Astrocyte (in vitro differentiated cells and primary cell): Measurements from ENCODE around the gene NDST4. TPM values are rescaled to one million over a fixed set of nuclear protein-coding genes. Genes with fewer than 3 reads are reported as not detected.

Experiments
- DNase-seq: peaks from one replicate; pipeline ENCODE4 v3.0.0-alpha.2; 2010; ENCODE audit warnings: low read depth
- FAIRE-seq: peaks from 2 replicates; lab custom pipeline; 2011; peaks lifted over from hg19 to GRCh38; lab: Jason Lieb, UNC
- H2AFZ ChIP-seq: 2 replicates; pipeline ENCODE4 v1.6.0; 2012; ENCODE audit warnings: low read depth, low read length, inconsistent platforms
- H3K27ac ChIP-seq: 2 replicates; pipeline ENCODE4 v1.5.1; 2011; ENCODE audit warnings: low read depth, low read length, inconsistent platforms
- H3K27me3 ChIP-seq: 2 replicates; pipeline ENCODE4 v1.6.0; 2011; ENCODE audit warnings: low read length, inconsistent platforms; ENCODE audit not compliant: insufficient read depth
- H3K36me3 ChIP-seq: 2 replicates; pipeline ENCODE4 v1.5.1; 2011; ENCODE audit warnings: low read length, inconsistent platforms; ENCODE audit not compliant: insufficient read depth
- H3K4me1 ChIP-seq: 2 replicates; pipeline ENCODE4 v1.5.1; 2011; ENCODE audit warnings: low read length, inconsistent platforms; ENCODE audit not compliant: insufficient read depth
- H3K4me2 ChIP-seq: 2 replicates; pipeline ENCODE4 v1.6.0; 2012; ENCODE audit warnings: low read length, inconsistent platforms
- H3K4me3 ChIP-seq: 2 replicates; pipeline ENCODE4 v1.5.1; 2011; ENCODE audit warnings: low read depth, mild to moderate bottlenecking, low read length, inconsistent platforms; ENCODE audit not compliant: insufficient read depth
- H3K79me2 ChIP-seq: 2 replicates; pipeline ENCODE4 v1.6.0; 2012; ENCODE audit warnings: mild to moderate bottlenecking, low read length, inconsistent platforms; ENCODE audit not compliant: insufficient read depth
- H3K9ac ChIP-seq: 2 replicates; pipeline ENCODE4 v1.6.0; 2012; ENCODE audit warnings: mild to moderate bottlenecking, low read length, inconsistent platforms
- H3K9me3 ChIP-seq: 2 replicates; pipeline ENCODE4 v1.5.1; 2012; ENCODE audit warnings: low read depth, mild to moderate bottlenecking, low read length, inconsistent platforms; ENCODE audit not compliant: insufficient read depth
- H4K20me1 ChIP-seq: 2 replicates; pipeline ENCODE4 v1.6.0; 2012; ENCODE audit warnings: low read length, inconsistent platforms; ENCODE audit not compliant: insufficient read depth
- H3K27ac Mint-ChIP-seq: one replicate; pipeline ENCODE4 v1.8.0; 2021; ENCODE audit warnings: mild to moderate bottlenecking, mixed read lengths; ENCODE audit not compliant: unreplicated experiment
- H3K27me3 Mint-ChIP-seq: one replicate; pipeline ENCODE4 v1.8.0; 2021; ENCODE audit warnings: low read depth, mixed read lengths; ENCODE audit not compliant: unreplicated experiment
- H3K36me3 Mint-ChIP-seq: one replicate; pipeline ENCODE4 v1.8.0; 2021; ENCODE audit warnings: low read depth, mixed read lengths; ENCODE audit not compliant: unreplicated experiment
- H3K4me1 Mint-ChIP-seq: one replicate; pipeline ENCODE4 v1.8.0; 2021; ENCODE audit warnings: low read depth, mixed read lengths; ENCODE audit not compliant: unreplicated experiment
- H3K4me3 Mint-ChIP-seq: one replicate; pipeline ENCODE4 v1.8.0; 2021; ENCODE audit warnings: mild to moderate bottlenecking, moderate library complexity, mixed read lengths; ENCODE audit not compliant: unreplicated experiment
- H3K9me3 Mint-ChIP-seq: one replicate; pipeline ENCODE4 v1.8.0; 2021; ENCODE audit warnings: mild to moderate bottlenecking, mixed read lengths; ENCODE audit not compliant: unreplicated experiment
- EZH2 ChIP-seq: IDR thresholded peaks from 2 replicates; pipeline ENCODE4 v1.6.1; 2012; ENCODE audit warnings: mild to moderate bottlenecking, low read length, inconsistent platforms; ENCODE audit not compliant: insufficient read depth
- total RNA-seq: library from RNA; stranded (reverse); gene quantifications from 2 replicates; pipeline ENCODE4 v1.2.1, GENCODE V29; 2021
- TF ChIP-seq, protein P1 (sequence below): IDR thresholded peaks from 2 replicates; pipeline ENCODE4 v1.5.1; 2011; ENCODE audit warnings: low read depth, mild to moderate bottlenecking, inconsistent platforms, low read length, moderate library complexity; ENCODE audit not compliant: insufficient read depth

Gene NDST4
- total RNA-seq, 1 donor from 2014 or later: not detected

DNA sequence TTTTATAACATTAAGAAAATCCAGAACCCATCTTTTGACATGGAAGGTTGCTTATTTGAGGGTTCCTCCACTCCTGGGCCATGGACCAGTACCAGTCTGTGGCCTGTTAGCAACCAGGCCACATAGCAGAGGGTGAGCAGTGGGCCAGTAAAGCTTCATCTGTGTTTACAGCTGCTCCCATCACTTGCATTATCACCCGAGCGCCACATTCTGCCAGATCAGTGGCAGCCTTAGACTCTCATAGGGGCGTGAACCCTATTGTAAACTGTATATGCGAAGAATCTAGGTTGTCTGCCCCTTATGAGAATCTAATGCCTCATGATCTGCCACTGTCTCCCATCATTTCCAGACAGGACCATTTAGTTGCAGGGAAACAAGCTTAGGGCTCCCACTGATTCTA is 58.6 kb downstream of the NDST4 start:
- Mint-ChIP-seq H3K27ac (no peak overlapping the region), H3K4me3 (no peak overlapping the region), H3K36me3 (no peaks in the 10 kb centered on the region), H3K4me1 (no peaks in the 10 kb centered on the region), H3K9me3 (no peaks in the 10 kb centered on the region), H3K27me3 (no peaks in the 10 kb centered on the region)
- no peak overlapping the region for H2AFZ ChIP-seq
- H3K27me3 ChIP-seq: no peaks in the 10 kb centered on the region
- no peaks in the 10 kb centered on the region for H3K9me3 ChIP-seq
- no peak overlapping the region for H3K9ac ChIP-seq
- DNase-seq: no peak
- H3K79me2 ChIP-seq: no peaks in the 10 kb centered on the region
- H4K20me1 ChIP-seq: no peaks in the 10 kb centered on the region
- H3K4me2 ChIP-seq: no peak overlapping the region
- H3K4me1 ChIP-seq: no peaks in the 10 kb centered on the region
- no peaks in the 10 kb centered on the region for H3K36me3 ChIP-seq
- no peak overlapping the region for H3K27ac ChIP-seq
- no peak for TF ChIP-seq EZH2
- TF ChIP-seq, protein P1, sequence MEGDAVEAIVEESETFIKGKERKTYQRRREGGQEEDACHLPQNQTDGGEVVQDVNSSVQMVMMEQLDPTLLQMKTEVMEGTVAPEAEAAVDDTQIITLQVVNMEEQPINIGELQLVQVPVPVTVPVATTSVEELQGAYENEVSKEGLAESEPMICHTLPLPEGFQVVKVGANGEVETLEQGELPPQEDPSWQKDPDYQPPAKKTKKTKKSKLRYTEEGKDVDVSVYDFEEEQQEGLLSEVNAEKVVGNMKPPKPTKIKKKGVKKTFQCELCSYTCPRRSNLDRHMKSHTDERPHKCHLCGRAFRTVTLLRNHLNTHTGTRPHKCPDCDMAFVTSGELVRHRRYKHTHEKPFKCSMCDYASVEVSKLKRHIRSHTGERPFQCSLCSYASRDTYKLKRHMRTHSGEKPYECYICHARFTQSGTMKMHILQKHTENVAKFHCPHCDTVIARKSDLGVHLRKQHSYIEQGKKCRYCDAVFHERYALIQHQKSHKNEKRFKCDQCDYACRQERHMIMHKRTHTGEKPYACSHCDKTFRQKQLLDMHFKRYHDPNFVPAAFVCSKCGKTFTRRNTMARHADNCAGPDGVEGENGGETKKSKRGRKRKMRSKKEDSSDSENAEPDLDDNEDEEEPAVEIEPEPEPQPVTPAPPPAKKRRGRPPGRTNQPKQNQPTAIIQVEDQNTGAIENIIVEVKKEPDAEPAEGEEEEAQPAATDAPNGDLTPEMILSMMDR: no peak
- FAIRE-seq: no peak
- H3K4me3 ChIP-seq: no peak overlapping the region

DNA sequence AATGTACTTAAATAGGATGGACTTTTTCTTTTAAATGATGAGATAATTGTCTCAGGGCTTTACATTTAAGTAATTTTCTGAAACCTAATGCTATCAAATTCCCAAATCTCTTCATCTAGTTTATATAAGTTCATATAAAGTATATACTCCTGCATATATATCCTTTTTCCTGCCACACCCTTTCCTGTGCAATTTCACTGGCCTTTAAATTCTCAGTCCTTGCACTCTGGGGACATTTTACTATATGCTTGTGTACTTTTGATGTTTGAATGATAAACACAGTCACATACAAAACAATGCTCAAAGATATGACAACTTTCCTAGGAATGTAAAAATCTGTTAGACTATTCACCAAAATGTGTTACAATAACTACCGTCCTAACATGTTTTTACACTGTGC is 60.1 kb downstream of the NDST4 start:
- Histone ChIP-seq H3K36me3 (no peaks in the 10 kb centered on the region), H3K4me1 (no peaks in the 10 kb centered on the region), H3K4me2 (no peak overlapping the region), H3K4me3 (no peak overlapping the region), H3K9ac (no peak overlapping the region), H3K27me3 (no peaks in the 10 kb centered on the region), H3K79me2 (no peaks in the 10 kb centered on the region), H2AFZ (no peak overlapping the region), H3K9me3 (no peaks in the 10 kb centered on the region), H3K27ac (no peak overlapping the region), H4K20me1 (no peaks in the 10 kb centered on the region)
- no peak for FAIRE-seq
- no peak for TF ChIP-seq EZH2
- TF ChIP-seq, protein P1: no peak
- Mint-ChIP-seq H3K27ac (no peak overlapping the region), H3K4me1 (no peaks in the 10 kb centered on the region), H3K9me3 (no peaks in the 10 kb centered on the region), H3K36me3 (no peaks in the 10 kb centered on the region), H3K4me3 (no peak overlapping the region), H3K27me3 (no peaks in the 10 kb centered on the region)
- DNase-seq: no peak

DNA sequence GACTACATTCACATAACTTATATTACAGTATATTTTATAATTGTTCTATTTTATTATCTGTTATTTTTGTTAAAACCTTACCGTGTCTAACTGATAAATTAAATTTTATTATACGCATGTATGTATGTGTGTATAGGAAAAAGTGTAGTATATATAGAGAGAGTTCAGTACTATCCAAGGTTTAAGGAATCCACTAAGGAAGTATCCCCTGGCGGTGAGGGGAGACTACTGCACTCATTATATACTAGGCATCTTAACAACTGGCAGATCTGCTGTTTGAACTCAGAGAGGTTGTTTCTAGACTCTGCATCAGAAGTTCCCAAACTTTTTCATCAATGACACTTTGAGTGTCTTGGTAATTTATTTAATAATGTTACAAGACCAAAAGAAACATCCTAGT is 70.9 kb downstream of the NDST4 start:
- Mint-ChIP-seq H3K27me3 (no peaks in the 10 kb centered on the region), H3K27ac (no peak overlapping the region), H3K9me3 (no peaks in the 10 kb centered on the region), H3K4me3 (no peak overlapping the region), H3K4me1 (no peaks in the 10 kb centered on the region), H3K36me3 (no peaks in the 10 kb centered on the region)
- FAIRE-seq (no peak), DNase-seq (no peak)
- H3K4me3 ChIP-seq: no peak overlapping the region
- H3K9me3 ChIP-seq: no peaks in the 10 kb centered on the region
- H2AFZ ChIP-seq: no peak overlapping the region
- no peaks in the 10 kb centered on the region for H3K36me3 ChIP-seq
- no peaks in the 10 kb centered on the region for H4K20me1 ChIP-seq
- no peak overlapping the region for H3K27ac ChIP-seq
- TF ChIP-seq, protein P1: peak; percentile 25
- no peak for TF ChIP-seq EZH2
- no peak overlapping the region for H3K9ac ChIP-seq
- H3K79me2 ChIP-seq: no peaks in the 10 kb centered on the region
- no peak overlapping the region for H3K4me2 ChIP-seq
- no peaks in the 10 kb centered on the region for H3K27me3 ChIP-seq
- H3K4me1 ChIP-seq: no peaks in the 10 kb centered on the region
